ENCODE data around the gene INPP5A.

The INPP5A gene

GRCh38 chr10:132649651-132650360 lies 112.2 kb downstream of the INPP5A start:
- Histone ChIP-seq H3K27ac (ENCODE audit: low read length) (no peak overlapping the region), H4K20me1 (ENCODE audit: insufficient read depth, low read length) (no peaks in the 10 kb centered on the region), H3K4me2 (ENCODE audit: low read depth, low read length) (no peak overlapping the region)

DNA sequence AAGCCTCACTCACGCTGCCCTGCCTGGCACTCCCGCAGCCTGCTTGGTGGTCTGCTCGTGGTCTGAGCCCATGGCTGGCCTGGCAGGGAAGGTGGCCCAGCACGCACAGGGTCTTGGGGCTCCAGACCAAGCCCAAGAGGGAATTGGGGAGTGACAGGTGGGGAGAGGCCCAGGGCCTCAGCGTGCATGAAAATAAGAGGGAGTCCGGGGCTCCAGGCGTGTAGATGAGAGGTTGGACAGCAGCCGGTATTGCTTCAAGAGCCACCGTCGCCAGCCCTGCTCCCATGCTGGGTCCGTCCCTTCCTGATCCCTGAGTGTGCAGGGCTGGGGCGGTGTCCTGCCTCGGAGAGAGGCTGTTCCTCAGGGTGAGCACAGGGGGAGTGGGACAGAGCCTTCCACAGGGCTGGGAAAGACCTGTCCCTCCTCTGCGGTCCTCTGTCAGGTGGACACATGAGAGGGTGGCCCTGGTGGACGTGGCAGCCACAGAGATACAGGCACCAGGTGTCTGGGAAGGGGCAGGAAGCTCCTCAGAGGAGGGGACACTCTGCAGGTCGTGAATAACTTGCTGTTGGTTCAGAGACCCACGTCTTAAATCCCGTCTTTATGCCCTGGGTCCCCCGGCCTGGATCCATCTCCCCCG lies 113.1 kb downstream of the INPP5A start:
- no peak overlapping the region for H3K4me3 ChIP-seq (ENCODE audit: low read length)
- DNase-seq = no peak
- H3K9me3 ChIP-seq (replicated peaks; ENCODE audit: insufficient read depth, low read length) = no peaks in the 10 kb centered on the region
- H3K9me2 ChIP-seq (replicated peaks; ENCODE audit: insufficient read depth, low read length) = no peaks in the 10 kb centered on the region
- no peak overlapping the region for H3K4me2 ChIP-seq (ENCODE audit: low read depth, low read length)
- H4K20me1 ChIP-seq (ENCODE audit: insufficient read depth, low read length) = no peaks in the 10 kb centered on the region
- H3K27ac ChIP-seq (ENCODE audit: low read length) = no peak overlapping the region
- TF ChIP-seq, protein P1, sequence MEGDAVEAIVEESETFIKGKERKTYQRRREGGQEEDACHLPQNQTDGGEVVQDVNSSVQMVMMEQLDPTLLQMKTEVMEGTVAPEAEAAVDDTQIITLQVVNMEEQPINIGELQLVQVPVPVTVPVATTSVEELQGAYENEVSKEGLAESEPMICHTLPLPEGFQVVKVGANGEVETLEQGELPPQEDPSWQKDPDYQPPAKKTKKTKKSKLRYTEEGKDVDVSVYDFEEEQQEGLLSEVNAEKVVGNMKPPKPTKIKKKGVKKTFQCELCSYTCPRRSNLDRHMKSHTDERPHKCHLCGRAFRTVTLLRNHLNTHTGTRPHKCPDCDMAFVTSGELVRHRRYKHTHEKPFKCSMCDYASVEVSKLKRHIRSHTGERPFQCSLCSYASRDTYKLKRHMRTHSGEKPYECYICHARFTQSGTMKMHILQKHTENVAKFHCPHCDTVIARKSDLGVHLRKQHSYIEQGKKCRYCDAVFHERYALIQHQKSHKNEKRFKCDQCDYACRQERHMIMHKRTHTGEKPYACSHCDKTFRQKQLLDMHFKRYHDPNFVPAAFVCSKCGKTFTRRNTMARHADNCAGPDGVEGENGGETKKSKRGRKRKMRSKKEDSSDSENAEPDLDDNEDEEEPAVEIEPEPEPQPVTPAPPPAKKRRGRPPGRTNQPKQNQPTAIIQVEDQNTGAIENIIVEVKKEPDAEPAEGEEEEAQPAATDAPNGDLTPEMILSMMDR (IDR thresholded peaks at IDR 0.05; ENCODE audit: low read length) = no peak
- no peak for TF ChIP-seq EZH2 (optimal IDR thresholded peaks at IDR 0.05; ENCODE audit: low read depth, low read length)
- no peak for TF ChIP-seq EZH2phosphoT487 (IDR thresholded peaks at IDR 0.05; ENCODE audit: low read length)
- no peaks in the 10 kb centered on the region for H3K4me1 ChIP-seq (ENCODE audit: low read length)
- no peaks in the 10 kb centered on the region for H3K79me2 ChIP-seq (ENCODE audit: low read length)
- H2AFZ ChIP-seq (ENCODE audit: low read length) = no peak overlapping the region
- H3K27me3 ChIP-seq (replicated peaks; ENCODE audit: insufficient read depth, low read length) = no peaks in the 10 kb centered on the region; the same call in 1 of the 2 replicates
- H3F3A ChIP-seq (ENCODE audit: insufficient read depth, low read length) = no peaks in the 10 kb centered on the region
- no peak overlapping the region for H3K9ac ChIP-seq (ENCODE audit: low read length)
- H3K36me3 ChIP-seq (replicated peaks; ENCODE audit: insufficient read depth, low read length) = no peaks in the 10 kb centered on the region

More at GRCh38 chr10:132649651-132650360, 112.2 kb downstream of the INPP5A start:
- no peak overlapping the region for H3K4me3 ChIP-seq (ENCODE audit: low read length)
- no peaks in the 10 kb centered on the region for H3K4me1 ChIP-seq (ENCODE audit: low read length)
- H3K9me3 ChIP-seq (replicated peaks; ENCODE audit: insufficient read depth, low read length) = no peaks in the 10 kb centered on the region
- no peaks in the 10 kb centered on the region for H3K79me2 ChIP-seq (ENCODE audit: low read length)
- H3K36me3 ChIP-seq (replicated peaks; ENCODE audit: insufficient read depth, low read length) = no peaks in the 10 kb centered on the region
- H3K9ac ChIP-seq (ENCODE audit: low read length) = no peak overlapping the region
- no peaks in the 10 kb centered on the region for H3K9me2 ChIP-seq (replicated peaks; ENCODE audit: insufficient read depth, low read length)
- no peaks in the 10 kb centered on the region; the same call in 1 of the 2 replicates for H3K27me3 ChIP-seq (replicated peaks; ENCODE audit: insufficient read depth, low read length)
- H3F3A ChIP-seq (ENCODE audit: insufficient read depth, low read length) = no peaks in the 10 kb centered on the region
- no peak overlapping the region for H2AFZ ChIP-seq (ENCODE audit: low read length)
- TF ChIP-seq EZH2 (optimal IDR thresholded peaks at IDR 0.05; ENCODE audit: low read depth, low read length) (no peak), EZH2phosphoT487 (IDR thresholded peaks at IDR 0.05; ENCODE audit: low read length) (no peak)
- TF ChIP-seq, protein P1 (IDR thresholded peaks at IDR 0.05; ENCODE audit: low read length) = no peak
- DNase-seq = no peak

DNA sequence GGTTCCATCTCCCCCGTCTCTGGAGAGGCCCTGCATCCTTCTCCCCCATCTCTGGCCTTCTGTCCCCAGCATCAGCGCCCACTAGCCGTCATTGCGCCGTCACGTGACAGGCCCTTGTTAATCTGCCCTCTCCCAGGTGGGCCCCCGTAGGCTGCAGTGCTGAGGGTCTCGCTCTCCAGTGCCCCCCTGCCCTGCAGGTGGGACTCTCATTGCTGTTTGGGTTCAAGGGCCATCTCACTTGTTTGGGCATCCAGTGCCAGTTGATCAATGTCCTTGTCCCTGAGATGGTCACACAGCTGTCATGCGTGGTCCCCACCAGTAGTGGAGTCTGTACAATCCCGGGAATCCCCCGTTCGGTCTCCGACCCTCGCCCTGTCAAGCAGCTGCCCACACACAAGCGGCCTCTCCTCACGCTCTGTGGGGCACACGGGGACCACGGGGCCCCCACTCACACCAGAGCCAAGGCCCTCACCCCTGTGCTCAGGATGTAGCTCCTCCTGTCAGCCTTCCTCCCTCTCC lies 114.0 kb downstream of the INPP5A start:
- no peaks in the 10 kb centered on the region for H4K20me1 ChIP-seq (ENCODE audit: insufficient read depth, low read length)
- no peak overlapping the region for H3K27ac ChIP-seq (ENCODE audit: low read length)
- no peaks in the 10 kb centered on the region for H3F3A ChIP-seq (ENCODE audit: insufficient read depth, low read length)
- H3K36me3 ChIP-seq (replicated peaks; ENCODE audit: insufficient read depth, low read length) = no peaks in the 10 kb centered on the region
- H3K4me3 ChIP-seq (ENCODE audit: low read length) = no peak overlapping the region
- DNase-seq = no peak
- no peaks in the 10 kb centered on the region for H3K4me1 ChIP-seq (ENCODE audit: low read length)
- H3K4me2 ChIP-seq (ENCODE audit: low read depth, low read length) = no peak overlapping the region
- no peaks in the 10 kb centered on the region for H3K9me3 ChIP-seq (replicated peaks; ENCODE audit: insufficient read depth, low read length)
- TF ChIP-seq, protein P1 (IDR thresholded peaks at IDR 0.05; ENCODE audit: low read length) = no peak
- TF ChIP-seq EZH2 (optimal IDR thresholded peaks at IDR 0.05; ENCODE audit: low read depth, low read length) (no peak), EZH2phosphoT487 (IDR thresholded peaks at IDR 0.05; ENCODE audit: low read length) (no peak)
- H2AFZ ChIP-seq (ENCODE audit: low read length) = no peak overlapping the region
- no peaks in the 10 kb centered on the region for H3K79me2 ChIP-seq (ENCODE audit: low read length)
- no peak overlapping the region for H3K9ac ChIP-seq (ENCODE audit: low read length)
- no peaks in the 10 kb centered on the region; the same call in 1 of the 2 replicates for H3K27me3 ChIP-seq (replicated peaks; ENCODE audit: insufficient read depth, low read length)
- no peaks in the 10 kb centered on the region for H3K9me2 ChIP-seq (replicated peaks; ENCODE audit: insufficient read depth, low read length)
